Activated CD8-positive, alpha-beta T cell treated with anti-CD3 and anti-CD28 coated beads for 36 hours (primary cell): Measurements from ENCODE around the gene PLCXD1. TPM values are rescaled to one million over a fixed set of nuclear protein-coding genes. Genes with fewer than 3 reads are reported as not detected.

Experiments used
- ATAC-seq: fragments of 200-7000 bp; cut with Tn5 transposase; one replicate; pipeline ENCODE4 v1.10.0; 2021; ENCODE audit warnings: mild to moderate bottlenecking, moderate library complexity
- CTCF ChIA-PET: fragments of 350-600 bp; sonication (Branson Sonifier 250); formaldehyde crosslinking; loops from one replicate; lab custom pipeline; 2021; ENCODE audit warnings: antibody characterized with exemption; lab: Charles Lee
- POLR2A ChIA-PET: fragments of 350-600 bp; sonication (Branson Sonifier 250); formaldehyde crosslinking; loops from one replicate; lab custom pipeline; 2021; ENCODE audit warnings: antibody characterized with exemption; lab: Charles Lee
- DNase-seq: peaks from one replicate; pipeline ENCODE4 v3.0.0-alpha.2; 2020
- H3K27ac Mint-ChIP-seq: one replicate; pipeline ENCODE4 v1.8.0; 2021; ENCODE audit warnings: mild to moderate bottlenecking, mixed read lengths
- H3K27me3 Mint-ChIP-seq: one replicate; pipeline ENCODE4 v1.8.0; 2021; ENCODE audit warnings: mixed read lengths
- H3K36me3 Mint-ChIP-seq: one replicate; pipeline ENCODE4 v1.8.0; 2021; ENCODE audit warnings: low read depth, mixed read lengths
- H3K4me1 Mint-ChIP-seq: one replicate; pipeline ENCODE4 v1.8.0; 2021; ENCODE audit warnings: low read depth, mixed read lengths
- H3K4me3 Mint-ChIP-seq: one replicate; pipeline ENCODE4 v1.8.0; 2021; ENCODE audit warnings: mild to moderate bottlenecking, moderate library complexity, mixed read lengths
- H3K9me3 Mint-ChIP-seq: one replicate; pipeline ENCODE4 v1.8.0; 2021; ENCODE audit warnings: mixed read lengths
- CTCF ChIP-seq: fragments of 200-600 bp; IDR thresholded peaks from one replicate; pipeline ENCODE4 v1.8.0; 2022; ENCODE audit warnings: antibody characterized with exemption, mild to moderate bottlenecking
- intact Hi-C: fragments of 100-400 bp; cut with micrococcal nuclease; formaldehyde crosslinking; loops from one replicate; pipeline ENCODE4 v1.10.0; 2022
- total RNA-seq, 2 experiments: library from RNA; stranded (reverse); gene quantifications; one replicate each; pipeline ENCODE4 v1.2.3, GENCODE V29; 2021

The PLCXD1 gene
- total RNA-seq, 2 experiments from 2014 or later, result 63.9 to 65.7 TPM

- TF ChIP-seq CTCF, result no peak
Measured at GRCh38 chrX:334971-335757, 54.0 kb downstream of the PLCXD1 start.

GRCh38 chrX:335758-336155 lies 54.6 kb downstream of the PLCXD1 start:
- intact Hi-C loops, result no loop called here
- no peak for TF ChIP-seq CTCF
- no peak for DNase-seq

More at GRCh38 chrX:334971-335757, 54.0 kb downstream of the PLCXD1 start:
- POLR2A ChIA-PET, result no interaction called here
- H3K36me3 Mint-ChIP-seq, result peaks cover 22% of the 10 kb centered on the region
- H3K27ac Mint-ChIP-seq, result no peak overlapping the region
- intact Hi-C loops, result no loop called here
- no peak overlapping the region for H3K4me3 Mint-ChIP-seq
- CTCF ChIA-PET, result no interaction called here
- no peaks in the 10 kb centered on the region for H3K9me3 Mint-ChIP-seq
- no peak for DNase-seq
- H3K27me3 Mint-ChIP-seq, result no peaks in the 10 kb centered on the region
- peaks cover 3% of the 10 kb centered on the region for H3K4me1 Mint-ChIP-seq
- ATAC-seq, result no peak

GRCh38 chrX:336227-336626 lies 55.0 kb downstream of the PLCXD1 start:
- ATAC-seq (no peak), DNase-seq (no peak)
- H3K9me3 Mint-ChIP-seq, result no peaks in the 10 kb centered on the region
- no peak for TF ChIP-seq CTCF
- ChIA-PET CTCF (no interaction called here), POLR2A (no interaction called here)
- H3K4me3 Mint-ChIP-seq, result no peak overlapping the region
- H3K4me1 Mint-ChIP-seq, result peaks cover 3% of the 10 kb centered on the region
- no peak overlapping the region for H3K27ac Mint-ChIP-seq
- H3K36me3 Mint-ChIP-seq, result peaks cover 24% of the 10 kb centered on the region
- no peaks in the 10 kb centered on the region for H3K27me3 Mint-ChIP-seq
- intact Hi-C loops, result no loop called here

More at GRCh38 chrX:335758-336155, 54.6 kb downstream of the PLCXD1 start:
- Mint-ChIP-seq H3K4me1 (peaks cover 3% of the 10 kb centered on the region), H3K36me3 (peaks cover 23% of the 10 kb centered on the region), H3K27ac (no peak overlapping the region), H3K4me3 (no peak overlapping the region), H3K27me3 (no peaks in the 10 kb centered on the region), H3K9me3 (no peaks in the 10 kb centered on the region)
- ATAC-seq, result no peak
- CTCF ChIA-PET, result no interaction called here
- POLR2A ChIA-PET, result no interaction called here

- Mint-ChIP-seq H3K27ac (no peak overlapping the region), H3K9me3 (no peaks in the 10 kb centered on the region), H3K4me3 (no peak overlapping the region), H3K27me3 (no peaks in the 10 kb centered on the region), H3K36me3 (peaks cover 27% of the 10 kb centered on the region), H3K4me1 (no peaks in the 10 kb centered on the region)
- CTCF ChIA-PET, result no interaction called here
- POLR2A ChIA-PET, result no interaction called here
- DNase-seq (no peak), ATAC-seq (no peak)
- no peak for TF ChIP-seq CTCF
- intact Hi-C loops, result no loop called here
Measured at GRCh38 chrX:337331-337831, 56.2 kb downstream of the PLCXD1 start.

- no peak overlapping the region for H3K4me3 Mint-ChIP-seq
- H3K4me1 Mint-ChIP-seq, result no peaks in the 10 kb centered on the region
- no peaks in the 10 kb centered on the region for H3K9me3 Mint-ChIP-seq
- intact Hi-C loops, result no loop called here
- H3K36me3 Mint-ChIP-seq, result peaks cover 27% of the 10 kb centered on the region
- CTCF ChIA-PET, result no interaction called here
- ATAC-seq (no peak), DNase-seq (no peak)
- POLR2A ChIA-PET, result no interaction called here
- no peaks in the 10 kb centered on the region for H3K27me3 Mint-ChIP-seq
- TF ChIP-seq CTCF, result no peak
- no peak overlapping the region for H3K27ac Mint-ChIP-seq
Measured at GRCh38 chrX:338281-338835, 57.2 kb downstream of the PLCXD1 start.
